ENCODE results near the gene MYL7.

MYL7 gene

DNA sequence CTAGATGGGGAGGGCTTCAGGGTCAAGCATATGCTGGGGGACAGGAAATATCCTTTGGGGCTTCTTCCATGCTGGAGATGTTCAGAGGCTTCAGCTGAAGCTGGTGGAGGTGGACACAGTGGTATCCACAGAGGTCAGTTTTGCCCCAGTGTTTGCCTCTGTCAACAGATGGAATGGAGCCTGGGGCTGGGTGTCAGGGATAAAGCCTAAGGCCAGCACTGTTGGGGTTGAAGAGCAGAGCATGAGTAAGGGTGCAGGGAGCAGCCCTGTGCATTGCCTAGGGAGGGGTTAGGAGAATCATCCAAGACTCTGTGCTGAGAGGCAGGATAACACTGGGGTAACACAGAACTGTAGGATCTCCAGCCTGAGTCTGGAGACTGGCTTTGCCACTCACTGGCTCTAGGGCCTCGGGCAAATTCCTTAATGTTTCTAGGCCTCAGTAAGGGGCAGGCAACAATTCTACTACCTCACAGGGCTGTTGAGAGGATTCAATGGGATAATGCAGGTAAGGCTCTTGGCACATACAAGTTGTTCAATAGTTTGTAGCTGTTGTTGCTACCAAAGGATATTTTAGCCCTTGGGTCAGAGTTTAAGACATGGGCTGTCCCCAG, 21.8 kb upstream of the MYL7 start:
- no peak overlapping the region for H3K27ac ChIP-seq (ENCODE audit: low read length)
- no peaks in the 10 kb centered on the region for H3K36me3 ChIP-seq (ENCODE audit: control insufficient read depth in 1 of 2, insufficient read depth in 2 of 2, low read length in 2 of 2)
- H3K27me3 ChIP-seq (ENCODE audit: low read depth, low read length), result no peaks in the 10 kb centered on the region
- H3K9me3 ChIP-seq (ENCODE audit: control insufficient read depth in 1 of 2, low read length in 2 of 2), result no peaks in the 10 kb centered on the region
- H3K4me1 ChIP-seq (ENCODE audit: control insufficient read depth in 1 of 2, insufficient read depth in 2 of 2, low read length in 2 of 2), result no peaks in the 10 kb centered on the region
- H3K4me3 ChIP-seq (ENCODE audit: low read depth in 1 of 2, low read length in 2 of 2), result no peak overlapping the region

DNA sequence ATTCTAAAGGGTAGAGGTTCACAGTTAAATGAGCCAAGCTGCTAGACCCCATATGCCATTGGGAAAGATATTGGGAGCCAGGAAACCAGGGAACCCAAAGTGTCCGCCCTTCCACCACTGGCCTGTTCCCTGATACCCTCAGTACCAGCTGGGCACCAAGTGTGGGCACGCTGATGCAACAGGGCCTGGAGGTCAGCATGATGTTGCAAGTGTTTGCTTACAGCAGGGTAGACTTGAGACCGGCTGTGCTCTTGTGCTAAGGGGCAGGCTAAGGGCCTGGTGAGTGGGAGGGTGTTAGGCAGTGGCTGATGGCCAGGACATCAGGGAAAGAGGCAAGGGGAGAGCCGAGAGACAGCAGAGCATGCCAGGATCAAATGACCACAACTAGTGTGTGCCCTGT, 21.0 kb upstream of the MYL7 start:
- Histone ChIP-seq H3K9me3 (ENCODE audit: control insufficient read depth in 1 of 2, low read length in 2 of 2) (no peaks in the 10 kb centered on the region), H3K4me1 (ENCODE audit: control insufficient read depth in 1 of 2, insufficient read depth in 2 of 2, low read length in 2 of 2) (no peaks in the 10 kb centered on the region), H3K27ac (ENCODE audit: low read length) (no peak overlapping the region), H3K4me3 (ENCODE audit: low read depth in 1 of 2, low read length in 2 of 2) (no peak overlapping the region), H3K36me3 (ENCODE audit: control insufficient read depth in 1 of 2, insufficient read depth in 2 of 2, low read length in 2 of 2) (no peaks in the 10 kb centered on the region), H3K27me3 (ENCODE audit: low read depth, low read length) (no peaks in the 10 kb centered on the region)

DNA sequence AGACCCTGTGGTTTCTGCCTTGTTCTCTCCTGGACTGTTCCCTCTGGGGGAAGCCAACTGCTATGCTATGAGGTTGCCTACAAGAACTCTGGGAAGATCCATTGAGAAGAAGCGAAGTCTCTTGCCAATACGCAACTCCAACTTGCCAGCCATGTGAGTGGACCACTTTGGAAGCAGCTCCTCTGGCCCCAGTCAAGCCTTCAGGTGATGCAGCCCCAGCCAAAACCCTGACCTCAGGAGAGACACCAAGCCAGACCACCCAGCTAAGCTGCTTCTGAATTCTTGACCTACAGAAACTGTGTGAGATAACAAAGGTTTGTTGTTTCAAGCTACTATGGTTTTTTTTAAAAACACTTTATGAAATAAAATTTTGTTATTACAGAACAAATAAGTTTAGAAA, 20.2 kb upstream of the MYL7 start:
- H3K27me3 ChIP-seq (ENCODE audit: low read depth, low read length), result no peaks in the 10 kb centered on the region
- H3K27ac ChIP-seq (ENCODE audit: low read length), result no peak overlapping the region
- no peaks in the 10 kb centered on the region for H3K9me3 ChIP-seq (ENCODE audit: control insufficient read depth in 1 of 2, low read length in 2 of 2)
- no peak overlapping the region for H3K4me3 ChIP-seq (ENCODE audit: low read depth in 1 of 2, low read length in 2 of 2)
- no peaks in the 10 kb centered on the region for H3K4me1 ChIP-seq (ENCODE audit: control insufficient read depth in 1 of 2, insufficient read depth in 2 of 2, low read length in 2 of 2)
- no peaks in the 10 kb centered on the region for H3K36me3 ChIP-seq (ENCODE audit: control insufficient read depth in 1 of 2, insufficient read depth in 2 of 2, low read length in 2 of 2)

DNA sequence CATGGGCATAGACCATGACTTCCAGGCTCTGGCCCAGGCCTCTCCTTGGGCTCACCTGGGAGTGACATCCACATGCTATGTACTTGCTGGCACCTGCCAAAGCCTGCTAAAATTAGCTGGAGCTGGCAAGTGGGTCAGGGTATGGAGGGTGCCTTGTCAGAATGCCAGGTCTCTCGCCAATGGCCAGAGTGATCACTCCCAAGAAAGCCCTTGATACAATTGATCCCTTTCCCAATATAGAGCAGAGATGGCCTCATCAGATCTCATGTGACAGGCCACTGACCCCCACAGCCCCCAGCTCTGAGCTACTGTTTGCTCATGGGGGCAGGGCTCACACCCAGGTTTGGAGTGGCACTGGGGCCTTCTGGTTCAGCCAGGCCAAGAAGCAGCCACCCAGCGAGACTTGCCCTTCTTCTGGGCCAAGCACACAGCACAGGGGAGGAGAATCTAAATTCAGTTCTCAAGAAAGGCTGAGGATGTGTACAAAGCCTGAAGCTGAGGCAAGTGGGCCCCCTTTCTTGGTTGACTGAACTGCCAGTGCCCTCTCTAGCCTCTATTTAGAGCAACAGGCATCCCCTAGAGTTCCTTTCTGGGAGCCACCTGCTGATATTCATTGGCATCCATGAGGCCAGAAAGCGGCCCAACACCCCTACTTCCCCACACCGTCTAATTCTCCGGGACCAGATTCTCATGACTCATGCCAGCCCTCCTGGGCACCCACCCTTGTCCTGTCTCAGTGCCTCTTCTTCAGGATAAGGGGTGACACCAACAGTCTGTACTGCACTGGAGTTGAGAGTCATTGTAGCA, 18.9 kb upstream of the MYL7 start:
- no peaks in the 10 kb centered on the region for H3K4me1 ChIP-seq (ENCODE audit: control insufficient read depth in 1 of 2, insufficient read depth in 2 of 2, low read length in 2 of 2)
- no peak overlapping the region for H3K27ac ChIP-seq (ENCODE audit: low read length)
- H3K4me3 ChIP-seq (ENCODE audit: low read depth in 1 of 2, low read length in 2 of 2), result no peak overlapping the region
- no peaks in the 10 kb centered on the region for H3K27me3 ChIP-seq (ENCODE audit: low read depth, low read length)
- no peaks in the 10 kb centered on the region for H3K36me3 ChIP-seq (ENCODE audit: control insufficient read depth in 1 of 2, insufficient read depth in 2 of 2, low read length in 2 of 2)
- H3K9me3 ChIP-seq (ENCODE audit: control insufficient read depth in 1 of 2, low read length in 2 of 2), result no peaks in the 10 kb centered on the region

DNA sequence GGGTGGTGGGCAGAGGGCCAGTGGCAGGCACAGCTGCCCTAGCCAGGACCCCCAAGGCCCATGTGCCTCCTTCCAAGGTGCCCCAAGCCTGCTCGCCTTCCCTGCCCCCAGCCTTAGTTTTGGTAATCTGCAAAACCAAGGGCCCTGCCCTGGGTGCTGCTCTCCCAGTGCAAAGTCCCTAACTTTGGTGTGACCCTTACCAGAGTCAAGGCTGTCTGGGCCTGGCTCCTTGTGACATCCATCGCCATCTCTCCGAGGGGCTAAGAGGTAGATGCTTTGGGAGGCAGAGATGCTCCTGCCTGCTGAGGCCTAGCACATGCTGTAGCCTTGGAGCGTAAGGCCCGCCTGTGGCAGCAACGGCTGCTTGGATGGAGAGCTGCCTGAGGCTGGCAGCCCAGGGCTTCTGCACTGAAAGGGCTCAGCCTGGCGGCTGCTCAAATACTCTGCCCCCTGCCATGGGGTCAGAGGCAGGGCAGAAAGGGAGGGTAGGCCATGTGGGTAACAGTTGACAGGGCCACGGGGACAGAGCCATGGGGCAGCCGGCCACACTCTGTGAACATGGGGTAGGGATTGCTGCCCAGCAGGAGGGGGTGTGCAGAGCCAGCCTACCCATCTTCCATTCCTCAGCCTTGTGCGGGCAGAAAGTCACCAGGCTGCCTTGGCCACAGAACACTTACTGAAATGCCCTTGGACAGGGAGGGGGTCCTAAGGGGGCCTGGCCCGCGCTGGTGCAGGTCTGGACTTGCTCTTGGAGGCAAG, 17.9 kb upstream of the MYL7 start:
- H3K9me3 ChIP-seq (ENCODE audit: control insufficient read depth in 1 of 2, low read length in 2 of 2), result no peaks in the 10 kb centered on the region
- no peak overlapping the region for H3K4me3 ChIP-seq (ENCODE audit: low read depth in 1 of 2, low read length in 2 of 2)
- H3K36me3 ChIP-seq (ENCODE audit: control insufficient read depth in 1 of 2, insufficient read depth in 2 of 2, low read length in 2 of 2), result no peaks in the 10 kb centered on the region
- H3K27ac ChIP-seq (ENCODE audit: low read length), result no peak overlapping the region
- no peaks in the 10 kb centered on the region for H3K27me3 ChIP-seq (ENCODE audit: low read depth, low read length)
- no peaks in the 10 kb centered on the region for H3K4me1 ChIP-seq (ENCODE audit: control insufficient read depth in 1 of 2, insufficient read depth in 2 of 2, low read length in 2 of 2)

DNA sequence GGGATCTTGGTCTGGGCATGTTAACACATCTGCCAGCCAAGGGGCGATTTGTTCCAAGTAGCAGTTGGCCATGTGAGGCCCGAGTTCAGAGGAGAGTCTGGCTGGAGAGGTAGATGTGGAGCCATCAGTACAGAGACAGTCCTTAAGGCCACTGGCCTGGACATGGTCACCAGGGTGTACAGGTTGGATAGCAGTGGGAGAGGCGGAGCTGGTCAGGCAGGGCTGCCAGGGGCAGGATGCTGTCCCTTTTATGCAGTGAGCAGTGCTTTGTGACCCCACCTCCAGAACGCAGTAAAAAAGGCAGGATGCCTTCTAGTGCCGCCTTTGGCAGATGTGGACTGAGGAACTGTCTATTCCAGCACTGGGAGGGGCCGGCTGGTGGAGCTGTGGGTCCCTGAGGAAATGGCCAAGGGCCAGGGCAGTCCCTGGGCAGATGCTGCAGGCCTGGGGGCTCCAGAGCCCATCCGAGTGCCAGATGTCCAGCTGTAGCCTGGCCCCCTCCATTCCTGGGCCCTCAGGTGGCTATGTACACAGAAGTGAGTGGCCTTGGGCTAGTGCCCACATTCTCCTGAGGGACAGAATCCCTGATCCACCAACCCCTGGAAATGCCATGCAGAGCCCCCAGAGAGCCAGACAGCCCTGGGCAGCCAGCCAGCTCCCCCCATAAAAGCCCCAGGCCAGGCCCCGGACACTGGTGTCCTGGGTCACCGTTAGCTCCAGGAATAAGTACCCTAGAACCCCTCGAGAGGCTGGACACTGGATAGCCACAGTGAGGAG, 17.2 kb upstream of the MYL7 start:
- H3K27ac ChIP-seq (ENCODE audit: low read length), result no peak overlapping the region

DNA sequence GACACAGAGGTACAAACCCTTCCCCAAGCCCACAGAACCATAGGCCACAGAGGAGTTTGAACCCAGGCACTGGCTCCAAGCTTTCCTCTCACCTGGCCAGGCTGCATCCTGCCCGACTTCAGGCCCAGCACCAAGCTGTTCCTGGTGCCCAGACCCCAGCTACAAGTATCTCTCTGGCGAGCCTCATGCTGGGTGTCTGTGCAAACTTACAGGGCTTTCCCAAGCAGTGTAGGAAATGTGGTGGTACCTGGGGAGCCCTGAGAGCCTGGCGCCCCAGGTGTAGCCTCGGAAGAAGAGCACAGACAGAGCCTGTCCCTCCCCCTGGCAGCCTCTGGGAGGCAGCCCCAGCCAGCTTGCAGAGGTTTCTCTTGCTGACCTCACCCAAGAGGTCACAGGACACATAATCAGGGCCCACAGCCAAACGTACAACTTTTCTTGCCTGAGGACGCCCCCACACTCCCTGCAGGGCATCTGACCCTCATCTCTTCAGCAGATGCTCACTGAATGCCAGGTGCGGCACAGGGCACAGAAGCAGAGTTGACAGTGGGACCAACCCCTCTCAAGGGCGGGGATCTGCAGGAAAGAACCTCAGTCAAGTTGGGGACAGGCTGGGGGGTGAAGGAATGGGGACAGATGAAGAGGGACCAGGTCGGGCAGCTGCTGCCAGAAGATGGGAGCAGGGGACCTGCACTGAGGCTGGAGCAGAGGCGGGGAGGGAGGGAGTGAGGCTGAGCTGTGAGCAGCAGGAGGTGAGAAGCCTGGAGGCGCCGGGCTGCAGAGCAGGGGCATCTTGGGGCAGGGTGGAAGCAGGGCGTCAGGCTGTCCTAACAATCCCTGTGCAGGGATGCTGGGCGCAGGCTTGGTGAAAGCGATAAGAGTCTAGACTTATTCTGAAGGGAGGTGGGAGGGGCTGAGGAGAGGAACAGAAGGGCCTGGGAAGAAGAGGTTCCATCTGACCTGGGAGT, 16.3 kb upstream of the MYL7 start:
- Histone ChIP-seq H3K4me1 (ENCODE audit: control insufficient read depth in 1 of 2, insufficient read depth in 2 of 2, low read length in 2 of 2) (no peaks in the 10 kb centered on the region), H3K4me3 (ENCODE audit: low read depth in 1 of 2, low read length in 2 of 2) (no peak overlapping the region), H3K9me3 (ENCODE audit: control insufficient read depth in 1 of 2, low read length in 2 of 2) (no peaks in the 10 kb centered on the region), H3K27me3 (ENCODE audit: low read depth, low read length) (no peaks in the 10 kb centered on the region), H3K36me3 (ENCODE audit: control insufficient read depth in 1 of 2, insufficient read depth in 2 of 2, low read length in 2 of 2) (no peaks in the 10 kb centered on the region), H3K27ac (ENCODE audit: low read length) (no peak overlapping the region)

More for the DNA sequence above, 17.2 kb upstream of the MYL7 start:
- no peaks in the 10 kb centered on the region for H3K36me3 ChIP-seq (ENCODE audit: control insufficient read depth in 1 of 2, insufficient read depth in 2 of 2, low read length in 2 of 2)
- no peaks in the 10 kb centered on the region for H3K9me3 ChIP-seq (ENCODE audit: control insufficient read depth in 1 of 2, low read length in 2 of 2)
- H3K4me3 ChIP-seq (ENCODE audit: low read depth in 1 of 2, low read length in 2 of 2), result no peak overlapping the region
- H3K27me3 ChIP-seq (ENCODE audit: low read depth, low read length), result no peaks in the 10 kb centered on the region
- H3K4me1 ChIP-seq (ENCODE audit: control insufficient read depth in 1 of 2, insufficient read depth in 2 of 2, low read length in 2 of 2), result no peaks in the 10 kb centered on the region

DNA sequence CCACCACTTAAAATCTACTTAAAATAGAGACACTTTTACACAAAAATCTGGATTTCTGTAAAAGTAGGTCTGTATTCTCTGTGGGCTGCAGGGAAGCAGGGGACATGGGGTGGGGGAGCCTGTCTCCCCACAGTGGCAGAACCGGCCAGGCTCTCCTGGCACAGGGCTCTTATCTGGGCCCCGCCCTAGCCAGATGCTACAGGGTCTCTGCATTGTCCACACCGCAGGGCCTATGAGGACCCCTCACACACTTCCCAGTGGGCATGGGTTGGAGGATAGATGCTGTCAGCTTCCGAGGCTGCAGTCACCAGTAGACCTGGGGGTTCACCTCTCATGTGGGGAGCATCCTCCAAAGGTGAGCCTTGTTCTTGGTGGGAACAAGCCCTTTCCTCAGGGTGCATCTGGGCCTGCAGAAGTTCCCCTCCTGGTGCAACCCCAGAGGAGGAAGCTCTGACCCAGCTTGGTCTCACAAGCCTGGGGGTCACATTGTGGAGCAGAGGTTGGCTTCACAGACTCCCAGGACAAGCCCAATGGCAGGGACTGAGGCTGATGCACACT, 15.4 kb upstream of the MYL7 start:
- Histone ChIP-seq H3K36me3 (ENCODE audit: control insufficient read depth in 1 of 2, insufficient read depth in 2 of 2, low read length in 2 of 2) (no peaks in the 10 kb centered on the region), H3K4me3 (ENCODE audit: low read depth in 1 of 2, low read length in 2 of 2) (no peak overlapping the region), H3K27ac (ENCODE audit: low read length) (no peak overlapping the region), H3K27me3 (ENCODE audit: low read depth, low read length) (no peaks in the 10 kb centered on the region), H3K4me1 (ENCODE audit: control insufficient read depth in 1 of 2, insufficient read depth in 2 of 2, low read length in 2 of 2) (no peaks in the 10 kb centered on the region), H3K9me3 (ENCODE audit: control insufficient read depth in 1 of 2, low read length in 2 of 2) (no peaks in the 10 kb centered on the region)

DNA sequence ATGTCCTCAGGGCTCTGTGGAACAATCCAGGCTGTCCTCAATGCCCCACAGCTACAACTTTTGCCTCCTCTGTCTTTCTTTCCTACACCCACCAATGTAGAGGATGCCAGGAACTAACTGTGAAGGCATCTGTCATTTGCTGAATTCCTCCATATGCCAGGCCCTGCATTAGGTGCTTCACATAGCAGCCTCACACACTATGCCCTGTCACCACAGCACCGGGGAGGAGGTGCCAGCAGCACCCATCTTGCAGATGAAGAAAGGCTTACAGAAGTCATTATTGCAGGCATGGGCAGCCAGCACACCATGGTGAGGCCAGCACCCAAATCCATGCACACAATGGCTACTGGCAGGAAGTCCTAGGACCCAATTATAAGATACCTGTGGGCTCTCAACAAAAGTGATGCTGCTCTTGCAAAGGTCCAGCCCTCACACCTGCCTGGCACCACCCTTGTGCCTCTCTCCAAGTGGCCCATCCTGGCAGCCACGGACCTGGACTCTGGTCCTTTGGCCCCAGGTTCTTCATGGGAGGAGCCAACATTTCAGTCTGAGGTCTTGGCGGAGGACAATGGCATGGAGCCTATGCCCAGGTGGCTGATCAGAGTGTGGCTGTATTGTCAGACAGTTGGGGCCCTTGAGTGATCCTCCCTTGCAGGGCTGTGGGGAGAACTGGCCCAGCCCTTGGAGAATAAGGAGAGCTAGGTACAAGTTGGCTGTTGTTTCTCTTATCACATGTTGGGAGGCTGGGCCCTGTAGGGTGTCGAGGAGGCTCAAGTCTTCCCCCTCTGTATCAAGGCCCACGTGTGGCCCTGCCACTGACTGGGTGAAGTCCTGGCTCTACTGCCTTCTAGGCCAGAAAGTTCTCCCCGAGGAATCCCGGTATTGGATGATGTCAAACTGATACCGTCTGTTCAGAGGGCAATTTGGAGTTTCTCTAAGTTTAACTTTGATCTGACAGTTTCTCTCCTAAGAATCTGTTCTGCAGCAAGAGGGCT, 14.4 kb upstream of the MYL7 start:
- H3K4me1 ChIP-seq (ENCODE audit: control insufficient read depth in 1 of 2, insufficient read depth in 2 of 2, low read length in 2 of 2), result no peaks in the 10 kb centered on the region
- H3K9me3 ChIP-seq (ENCODE audit: control insufficient read depth in 1 of 2, low read length in 2 of 2), result no peaks in the 10 kb centered on the region
- no peaks in the 10 kb centered on the region for H3K36me3 ChIP-seq (ENCODE audit: control insufficient read depth in 1 of 2, insufficient read depth in 2 of 2, low read length in 2 of 2)
- no peak overlapping the region for H3K4me3 ChIP-seq (ENCODE audit: low read depth in 1 of 2, low read length in 2 of 2)
- H3K27me3 ChIP-seq (ENCODE audit: low read depth, low read length), result no peaks in the 10 kb centered on the region
- H3K27ac ChIP-seq (ENCODE audit: low read length), result no peak overlapping the region
